Measurements from ENCODE around the gene COL6A2. TPM values are rescaled to one million over a fixed set of nuclear protein-coding genes. Genes with fewer than 3 reads are reported as not detected.
"Not testable (repeated sequence)": the region's sequence is repeated elsewhere in the genome, so short reads cannot be mapped to it uniquely, and the experiment has no call there.

The COL6A2 gene
- total RNA-seq, 1 donor from 2014 or later = 32.0 TPM

DNA sequence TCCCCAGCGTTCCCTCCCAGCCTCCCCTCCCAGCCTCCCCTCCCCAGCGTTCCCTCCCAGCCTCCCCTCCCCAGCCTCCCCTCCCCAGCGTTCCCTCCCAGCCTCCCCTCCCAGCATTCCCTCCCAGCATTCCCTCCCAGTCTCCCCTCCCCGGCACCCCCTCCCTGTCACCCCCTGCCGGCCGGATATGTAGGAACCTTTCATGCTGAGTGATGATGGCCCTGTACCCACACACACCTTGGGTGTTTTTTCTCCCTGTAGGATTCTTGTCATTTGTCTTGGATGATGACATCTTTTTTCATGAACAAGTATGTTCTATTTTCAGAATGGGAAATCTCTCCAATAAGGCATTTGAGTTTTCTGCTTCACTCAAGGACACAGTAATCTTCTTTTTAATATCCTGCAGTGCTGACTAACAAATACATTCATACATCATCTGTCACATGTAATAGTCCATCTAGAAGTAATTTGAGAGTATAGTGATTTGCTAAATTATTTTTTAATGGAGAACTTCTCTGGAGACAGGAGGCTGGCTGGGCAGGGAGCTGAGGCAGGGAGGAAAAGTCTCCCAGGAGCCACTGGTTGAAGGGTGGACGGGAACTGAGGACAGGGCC lies 38.0 kb downstream of the COL6A2 start:
- Mint-ChIP-seq H3K27ac (no peak overlapping the region), H3K4me1 (ENCODE audit: low read depth) (peaks cover 3% of the 10 kb centered on the region), H3K9me3 (ENCODE audit: low read depth) (no peaks in the 10 kb centered on the region), H3K36me3 (ENCODE audit: insufficient read depth) (no peaks in the 10 kb centered on the region), H3K27me3 (peaks cover 20% of the 10 kb centered on the region), H3K4me3 (ENCODE audit: low read depth) (no peak overlapping the region)
- DNase-seq (ENCODE audit: low spot score, unreplicated experiment) = no peak
- TF ChIP-seq, protein P1, sequence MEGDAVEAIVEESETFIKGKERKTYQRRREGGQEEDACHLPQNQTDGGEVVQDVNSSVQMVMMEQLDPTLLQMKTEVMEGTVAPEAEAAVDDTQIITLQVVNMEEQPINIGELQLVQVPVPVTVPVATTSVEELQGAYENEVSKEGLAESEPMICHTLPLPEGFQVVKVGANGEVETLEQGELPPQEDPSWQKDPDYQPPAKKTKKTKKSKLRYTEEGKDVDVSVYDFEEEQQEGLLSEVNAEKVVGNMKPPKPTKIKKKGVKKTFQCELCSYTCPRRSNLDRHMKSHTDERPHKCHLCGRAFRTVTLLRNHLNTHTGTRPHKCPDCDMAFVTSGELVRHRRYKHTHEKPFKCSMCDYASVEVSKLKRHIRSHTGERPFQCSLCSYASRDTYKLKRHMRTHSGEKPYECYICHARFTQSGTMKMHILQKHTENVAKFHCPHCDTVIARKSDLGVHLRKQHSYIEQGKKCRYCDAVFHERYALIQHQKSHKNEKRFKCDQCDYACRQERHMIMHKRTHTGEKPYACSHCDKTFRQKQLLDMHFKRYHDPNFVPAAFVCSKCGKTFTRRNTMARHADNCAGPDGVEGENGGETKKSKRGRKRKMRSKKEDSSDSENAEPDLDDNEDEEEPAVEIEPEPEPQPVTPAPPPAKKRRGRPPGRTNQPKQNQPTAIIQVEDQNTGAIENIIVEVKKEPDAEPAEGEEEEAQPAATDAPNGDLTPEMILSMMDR (IDR thresholded peaks at IDR 0.05; ENCODE audit: unreplicated experiment) = no peak

DNA sequence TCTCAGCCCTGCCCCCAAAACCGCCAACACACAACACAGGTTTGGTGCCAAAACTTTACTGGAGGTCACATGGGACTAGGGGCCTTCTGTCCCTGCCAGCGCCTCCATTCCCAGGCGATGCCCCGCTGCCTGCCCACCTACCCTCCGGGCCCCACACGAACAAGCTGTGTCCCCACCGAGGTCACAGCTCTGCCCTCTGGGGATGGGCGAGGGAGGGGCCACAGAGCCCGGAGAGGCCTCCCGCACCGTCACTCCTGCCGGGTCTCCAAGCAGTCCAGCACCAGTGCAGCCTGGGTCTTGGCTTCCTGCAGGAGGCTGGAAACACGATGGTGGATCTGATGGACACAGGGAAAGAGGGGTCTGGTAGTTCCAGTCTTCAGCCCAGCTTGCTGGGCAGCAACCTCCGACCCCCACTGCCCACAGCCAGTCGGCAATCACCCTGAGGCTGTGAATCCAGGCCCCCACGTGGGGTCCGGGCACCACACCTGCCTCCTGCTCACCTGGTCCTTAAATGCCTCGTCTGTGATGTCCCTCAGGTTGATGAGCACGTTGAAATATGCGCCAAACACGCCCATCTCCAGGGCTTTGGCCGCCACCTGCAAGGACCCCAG lies 38.9 kb downstream of the COL6A2 start:
- Mint-ChIP-seq H3K36me3 (ENCODE audit: insufficient read depth) (peaks cover 2% of the 10 kb centered on the region), H3K27ac (no peak overlapping the region), H3K4me1 (ENCODE audit: low read depth) (peaks cover 5% of the 10 kb centered on the region), H3K9me3 (ENCODE audit: low read depth) (no peaks in the 10 kb centered on the region), H3K4me3 (ENCODE audit: low read depth) (no peak overlapping the region), H3K27me3 (peaks cover 27% of the 10 kb centered on the region)
- TF ChIP-seq, protein P1 (IDR thresholded peaks at IDR 0.05; ENCODE audit: unreplicated experiment) = no peak
- no peak for DNase-seq (ENCODE audit: low spot score, unreplicated experiment)

DNA sequence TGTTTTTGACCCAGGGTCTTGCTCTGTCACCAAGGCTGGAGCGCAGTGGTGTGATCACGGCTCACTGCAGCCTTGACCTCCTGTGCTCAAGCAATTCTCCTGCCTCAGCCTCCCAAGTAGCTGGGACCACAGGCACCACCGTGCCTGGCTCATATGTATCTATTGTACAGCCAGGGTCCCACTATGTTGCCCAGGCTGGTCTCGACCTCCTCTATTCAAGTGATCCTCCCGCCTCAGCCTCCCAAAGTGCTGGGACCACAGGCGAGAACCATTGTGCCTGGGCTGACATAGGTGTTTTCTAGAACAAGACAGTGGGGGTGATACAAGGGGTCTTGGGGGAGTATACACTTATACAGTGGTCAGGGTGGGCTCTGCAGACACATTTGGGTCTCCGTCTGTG lies 40.0 kb downstream of the COL6A2 start:
- Mint-ChIP-seq H3K4me3 (ENCODE audit: low read depth) (no peak overlapping the region), H3K4me1 (ENCODE audit: low read depth) (peaks cover 5% of the 10 kb centered on the region), H3K36me3 (ENCODE audit: insufficient read depth) (peaks cover 4% of the 10 kb centered on the region), H3K27ac (no peak overlapping the region), H3K27me3 (peaks cover 34% of the 10 kb centered on the region), H3K9me3 (ENCODE audit: low read depth) (no peaks in the 10 kb centered on the region)
- DNase-seq (ENCODE audit: low spot score, unreplicated experiment) = no peak
- TF ChIP-seq, protein P1 (IDR thresholded peaks at IDR 0.05; ENCODE audit: unreplicated experiment) = no peak

DNA sequence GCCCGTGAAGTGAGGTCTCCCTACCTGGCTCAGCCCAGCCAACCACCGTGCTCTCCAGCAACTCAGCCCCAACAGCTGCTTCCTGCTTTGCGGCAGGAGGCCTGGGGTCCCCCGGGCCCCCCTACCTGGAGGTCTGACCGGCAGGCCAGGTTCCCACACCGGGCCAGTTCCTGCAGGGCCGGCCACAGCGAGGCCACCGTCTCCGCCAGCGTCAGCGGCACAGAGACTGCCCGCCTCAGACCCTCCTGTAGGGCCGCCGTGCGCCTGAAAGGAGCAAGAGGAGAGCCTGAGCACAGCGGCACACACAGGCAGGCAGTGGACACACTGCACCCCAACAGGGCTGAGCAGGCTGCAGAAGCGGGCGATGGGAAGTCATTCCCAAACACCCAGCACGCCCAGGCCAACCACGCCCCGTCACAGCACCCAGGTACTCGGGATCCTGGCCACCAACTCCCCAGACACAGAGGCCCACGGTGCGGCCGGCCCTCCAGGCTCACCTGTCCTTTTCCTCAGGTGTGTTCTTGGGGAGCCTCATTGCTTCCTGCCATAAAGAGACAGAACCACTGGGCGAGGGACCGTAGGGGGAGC lies 40.6 kb downstream of the COL6A2 start:
- H3K27me3 Mint-ChIP-seq = peaks cover 34% of the 10 kb centered on the region
- H3K4me3 Mint-ChIP-seq (ENCODE audit: low read depth) = no peak overlapping the region
- no peaks in the 10 kb centered on the region for H3K9me3 Mint-ChIP-seq (ENCODE audit: low read depth)
- no peak overlapping the region for H3K27ac Mint-ChIP-seq
- peaks cover 6% of the 10 kb centered on the region for H3K4me1 Mint-ChIP-seq (ENCODE audit: low read depth)
- H3K36me3 Mint-ChIP-seq (ENCODE audit: insufficient read depth) = peaks cover 4% of the 10 kb centered on the region
- DNase-seq (ENCODE audit: low spot score, unreplicated experiment) = no peak
- TF ChIP-seq, protein P1 (IDR thresholded peaks at IDR 0.05; ENCODE audit: unreplicated experiment) = no peak

DNA sequence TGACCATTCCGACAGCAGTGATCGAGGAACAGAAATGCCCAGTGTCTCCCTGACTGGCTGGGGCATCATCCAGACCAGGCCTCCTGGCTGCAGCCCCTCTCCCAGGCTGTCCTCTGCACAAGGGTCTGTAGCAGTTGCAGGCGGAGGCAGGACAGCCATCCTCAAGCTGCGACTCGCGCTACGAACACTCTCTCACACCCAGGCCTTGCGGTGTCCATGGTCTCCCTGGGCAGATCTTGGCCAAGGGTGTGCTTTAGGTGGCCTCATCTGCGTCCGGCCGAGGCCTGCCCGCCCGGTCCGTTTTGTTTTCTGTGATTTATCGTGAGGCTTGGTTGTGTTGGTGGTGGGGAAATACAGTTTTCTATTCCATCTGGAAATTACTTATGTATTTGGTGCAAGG lies 41.8 kb downstream of the COL6A2 start:
- Mint-ChIP-seq H3K9me3 (ENCODE audit: low read depth) (no peaks in the 10 kb centered on the region), H3K4me1 (ENCODE audit: low read depth) (peaks cover 11% of the 10 kb centered on the region), H3K36me3 (ENCODE audit: insufficient read depth) (peaks cover 4% of the 10 kb centered on the region), H3K27ac (no peak overlapping the region), H3K4me3 (ENCODE audit: low read depth) (no peak overlapping the region), H3K27me3 (peaks cover 34% of the 10 kb centered on the region)
- no peak for DNase-seq (ENCODE audit: low spot score, unreplicated experiment)
- TF ChIP-seq, protein P1 (IDR thresholded peaks at IDR 0.05; ENCODE audit: unreplicated experiment) = no peak

DNA sequence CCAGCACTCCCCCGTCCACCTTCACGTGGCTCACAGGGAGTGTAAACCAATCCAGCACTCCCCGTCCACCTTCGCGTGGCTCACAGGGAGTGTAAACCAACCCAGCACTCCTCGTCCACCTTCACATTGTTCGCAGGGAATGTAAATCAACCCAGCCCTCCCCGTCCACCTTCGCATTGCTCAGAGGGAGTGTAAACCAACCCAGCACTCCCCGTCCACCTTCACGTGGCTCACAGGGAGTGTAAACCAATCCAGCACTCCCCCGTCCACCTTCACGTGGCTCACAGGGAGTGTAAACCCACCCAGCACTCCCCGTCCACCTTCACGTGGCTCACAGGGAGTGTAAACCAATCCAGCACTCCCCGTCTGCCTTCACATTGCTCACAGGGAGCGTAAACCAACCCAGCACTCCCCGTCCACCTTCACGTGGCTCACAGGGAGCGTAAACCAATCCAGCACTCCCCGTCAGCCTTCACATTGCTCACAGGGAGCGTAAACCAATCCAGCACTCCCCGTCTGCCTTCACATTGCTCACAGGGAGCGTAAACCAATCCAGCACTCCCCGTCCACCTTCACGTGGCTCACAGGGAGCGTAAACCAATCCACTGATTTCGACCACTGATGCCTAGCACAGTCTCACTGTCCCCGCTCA lies 42.6 kb downstream of the COL6A2 start:
- H3K27ac Mint-ChIP-seq = peak overlapping the region; percentile 86
- DNase-seq (ENCODE audit: low spot score, unreplicated experiment); H3K36me3 Mint-ChIP-seq (ENCODE audit: insufficient read depth); H3K9me3 Mint-ChIP-seq (ENCODE audit: low read depth); H3K4me3 Mint-ChIP-seq (ENCODE audit: low read depth): not testable (repeated sequence)
- H3K27me3 Mint-ChIP-seq = peaks cover 34% of the 10 kb centered on the region
- H3K4me1 Mint-ChIP-seq (ENCODE audit: low read depth) = peaks cover 11% of the 10 kb centered on the region

All from progenitor cell of endocrine pancreas (in vitro differentiated cells).